Retinal pigment epithelial cell (primary cell): ENCODE results near the gene GPATCH1.

Source experiments
- DNase-seq: peaks from one replicate; pipeline ENCODE4 v3.0.0-alpha.2; 2010; ENCODE audit warnings: low read depth
- H3K4me3 ChIP-seq: 2 replicates; pipeline ENCODE4 v1.5.1; 2011; ENCODE audit warnings: mild to moderate bottlenecking, low read length, control low read depth, moderate library complexity
- TF ChIP-seq, protein P1 (sequence below): conservative IDR thresholded peaks from 2 replicates; pipeline ENCODE4 v1.5.1; 2011; ENCODE audit warnings: low read depth, low read length, control low read depth, inconsistent platforms

The GPATCH1 gene

GRCh38 chr19:33066543-33066942 lies 14.4 kb upstream of the GPATCH1 start:
- H3K4me3 ChIP-seq: no peak overlapping the region
- no peak for DNase-seq
- TF ChIP-seq, protein P1, sequence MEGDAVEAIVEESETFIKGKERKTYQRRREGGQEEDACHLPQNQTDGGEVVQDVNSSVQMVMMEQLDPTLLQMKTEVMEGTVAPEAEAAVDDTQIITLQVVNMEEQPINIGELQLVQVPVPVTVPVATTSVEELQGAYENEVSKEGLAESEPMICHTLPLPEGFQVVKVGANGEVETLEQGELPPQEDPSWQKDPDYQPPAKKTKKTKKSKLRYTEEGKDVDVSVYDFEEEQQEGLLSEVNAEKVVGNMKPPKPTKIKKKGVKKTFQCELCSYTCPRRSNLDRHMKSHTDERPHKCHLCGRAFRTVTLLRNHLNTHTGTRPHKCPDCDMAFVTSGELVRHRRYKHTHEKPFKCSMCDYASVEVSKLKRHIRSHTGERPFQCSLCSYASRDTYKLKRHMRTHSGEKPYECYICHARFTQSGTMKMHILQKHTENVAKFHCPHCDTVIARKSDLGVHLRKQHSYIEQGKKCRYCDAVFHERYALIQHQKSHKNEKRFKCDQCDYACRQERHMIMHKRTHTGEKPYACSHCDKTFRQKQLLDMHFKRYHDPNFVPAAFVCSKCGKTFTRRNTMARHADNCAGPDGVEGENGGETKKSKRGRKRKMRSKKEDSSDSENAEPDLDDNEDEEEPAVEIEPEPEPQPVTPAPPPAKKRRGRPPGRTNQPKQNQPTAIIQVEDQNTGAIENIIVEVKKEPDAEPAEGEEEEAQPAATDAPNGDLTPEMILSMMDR: no peak

- TF ChIP-seq, protein P1: no peak
- H3K4me3 ChIP-seq: no peak overlapping the region
- DNase-seq: no peak
Measured at GRCh38 chr19:33067121-33067520, 13.9 kb upstream of the GPATCH1 start.

DNA sequence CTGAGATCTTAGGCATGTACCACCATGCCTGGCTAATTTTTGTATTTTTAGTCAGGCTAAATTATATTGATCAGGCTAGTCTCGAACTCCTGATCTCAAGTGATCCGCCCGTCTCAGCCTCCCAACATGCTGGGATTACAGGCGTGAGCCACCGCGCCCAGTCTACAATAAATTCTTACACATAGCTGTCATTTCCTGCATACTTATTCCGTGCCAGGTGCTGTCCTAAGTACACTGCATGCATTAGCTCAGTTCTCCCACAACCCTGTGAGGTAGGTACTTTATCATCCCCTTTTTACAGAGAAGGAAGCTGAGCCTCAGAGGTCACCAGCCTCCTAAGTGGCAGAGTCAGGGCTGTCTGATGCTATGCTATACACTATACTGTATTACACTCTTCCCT lies 9.1 kb upstream of the GPATCH1 start:
- no peak overlapping the region for H3K4me3 ChIP-seq
- TF ChIP-seq, protein P1: no peak
- no peak for DNase-seq

GRCh38 chr19:33075519-33075918 lies 5.5 kb upstream of the GPATCH1 start:
- no peak for DNase-seq
- TF ChIP-seq, protein P1: no peak
- no peak overlapping the region for H3K4me3 ChIP-seq

DNA sequence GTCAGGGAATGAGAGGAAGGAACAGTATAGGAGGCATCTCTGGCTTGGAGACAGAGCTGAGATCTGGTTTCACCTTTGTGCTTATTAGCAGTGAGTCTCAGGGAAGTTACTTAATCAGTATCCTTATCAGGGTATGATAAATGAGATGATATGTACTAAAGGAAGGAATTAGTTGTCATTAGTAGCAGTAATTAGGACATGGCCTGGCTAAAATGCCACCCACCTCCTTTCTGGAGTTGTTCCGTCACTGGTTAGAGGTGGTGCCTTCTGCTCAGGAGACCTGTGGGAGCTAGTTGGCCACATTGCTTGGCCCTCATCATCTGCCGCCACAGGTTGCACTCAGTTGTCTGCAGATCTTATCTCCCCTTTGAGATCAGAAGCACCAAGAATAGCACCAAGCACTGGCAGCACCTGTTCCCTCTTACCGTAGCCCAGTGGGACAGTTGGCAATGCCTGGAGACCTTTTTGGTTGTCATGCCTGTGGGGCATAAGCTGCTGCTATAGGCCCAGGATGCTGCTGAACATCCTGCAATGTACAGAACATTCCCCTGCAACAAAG lies 4.7 kb downstream of the GPATCH1 start:
- H3K4me3 ChIP-seq: no peak overlapping the region
- DNase-seq: no peak
- TF ChIP-seq, protein P1: no peak

DNA sequence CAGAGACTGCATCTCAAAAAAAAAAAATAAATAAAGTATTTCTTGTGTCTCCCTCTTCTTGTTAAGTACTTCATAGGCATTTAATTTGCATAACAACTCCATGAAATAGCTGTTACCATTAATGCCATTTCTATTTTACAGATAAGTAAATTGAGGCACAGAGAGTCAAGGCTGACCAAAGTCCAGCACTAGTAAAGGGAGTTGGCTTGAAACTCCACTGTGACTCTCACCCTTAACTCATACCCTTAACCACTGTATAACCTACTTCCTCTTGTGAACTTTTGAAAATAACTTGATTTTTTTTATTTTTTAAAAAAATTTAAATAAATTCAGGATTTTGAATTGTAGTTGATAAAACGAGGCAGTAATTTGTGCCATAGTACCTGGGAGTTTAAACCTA lies 6.0 kb downstream of the GPATCH1 start:
- DNase-seq: no peak
- no peak overlapping the region for H3K4me3 ChIP-seq
- TF ChIP-seq, protein P1: no peak

- TF ChIP-seq, protein P1: no peak
- H3K4me3 ChIP-seq: no peak overlapping the region
- no peak for DNase-seq
Measured at GRCh38 chr19:33089010-33089409, 8.0 kb downstream of the GPATCH1 start.
